GM04504 (cell line): Measurements from ENCODE around the gene ZNF765.
"Not testable (repeated sequence)": the region's sequence is repeated elsewhere in the genome, so short reads cannot be mapped to it uniquely, and the experiment has no call there.

Experiments
- DNase-seq: peaks from one replicate; pipeline ENCODE4 v3.0.0-alpha.2; 2012; ENCODE audit warnings: low read depth

The ZNF765 gene

GRCh38 chr19:53422551-53422950, 27.6 kb downstream of the ZNF765 start:
- DNase-seq = no peak

GRCh38 chr19:53423074-53423473, 28.1 kb downstream of the ZNF765 start:
- not testable (repeated sequence) for DNase-seq

GRCh38 chr19:53423680-53424079, 28.7 kb downstream of the ZNF765 start:
- not testable (repeated sequence) for DNase-seq

- peak; percentile 38 for DNase-seq
These were observed 30.1 kb downstream of the ZNF765 start for GRCh38 chr19:53424968-53425597.

GRCh38 chr19:53431399-53432087, 36.6 kb downstream of the ZNF765 start, which contains the start of gene ZNF761:
ZNF761 (plus strand) TSS chr19:53431984; CDS start chr19:53447269, 15,285 bp downstream.
- peak; percentile 69 for DNase-seq

GRCh38 chr19:53432088-53432661, 37.2 kb downstream of the ZNF765 start:
- no peak for DNase-seq

- DNase-seq = not testable (repeated sequence)
These were observed 48.9 kb downstream of the ZNF765 start for GRCh38 chr19:53443809-53444208.

GRCh38 chr19:53447196-53447595, 52.2 kb downstream of the ZNF765 start:
- not testable (repeated sequence) for DNase-seq

- no peak for DNase-seq
These were observed 60.9 kb downstream of the ZNF765 start for GRCh38 chr19:53455828-53456227.

- DNase-seq = not testable (repeated sequence)
These were observed 65.3 kb downstream of the ZNF765 start for GRCh38 chr19:53460131-53460721.

- DNase-seq = no peak
These were observed 66.9 kb downstream of the ZNF765 start for GRCh38 chr19:53461866-53462265.

GRCh38 chr19:53462861-53463260, 67.9 kb downstream of the ZNF765 start:
- no peak for DNase-seq

GRCh38 chr19:53463263-53463662, 68.3 kb downstream of the ZNF765 start:
- peak; percentile 3 for DNase-seq

- no peak for DNase-seq
These were observed 72.0 kb downstream of the ZNF765 start for GRCh38 chr19:53466726-53467484.

GRCh38 chr19:53467485-53468262, 72.7 kb downstream of the ZNF765 start, which contains the start of gene ZNF813:
ZNF813 (plus strand) TSS chr19:53467733; CDS start chr19:53483823, 16,090 bp downstream.
- peak; percentile 57 for DNase-seq

- DNase-seq = not testable (repeated sequence)
These were observed 73.7 kb downstream of the ZNF765 start for GRCh38 chr19:53468628-53469027.

GRCh38 chr19:53471916-53472315, 77.0 kb downstream of the ZNF765 start:
- no peak for DNase-seq

- not testable (repeated sequence) for DNase-seq
These were observed 79.9 kb downstream of the ZNF765 start for GRCh38 chr19:53474832-53475231.

- not testable (repeated sequence) for DNase-seq
These were observed 80.5 kb downstream of the ZNF765 start for GRCh38 chr19:53475470-53475869.
